Measurements from ENCODE around the gene TSPAN33.

GRCh38 chr7:129166745-129167144 lies 22.2 kb downstream of the TSPAN33 start:
- TF ChIP-seq EZH2 (IDR thresholded peaks at IDR 0.05; ENCODE audit: borderline replicate concordance, low read depth, low read length) = no peak
- TF ChIP-seq, protein P1, sequence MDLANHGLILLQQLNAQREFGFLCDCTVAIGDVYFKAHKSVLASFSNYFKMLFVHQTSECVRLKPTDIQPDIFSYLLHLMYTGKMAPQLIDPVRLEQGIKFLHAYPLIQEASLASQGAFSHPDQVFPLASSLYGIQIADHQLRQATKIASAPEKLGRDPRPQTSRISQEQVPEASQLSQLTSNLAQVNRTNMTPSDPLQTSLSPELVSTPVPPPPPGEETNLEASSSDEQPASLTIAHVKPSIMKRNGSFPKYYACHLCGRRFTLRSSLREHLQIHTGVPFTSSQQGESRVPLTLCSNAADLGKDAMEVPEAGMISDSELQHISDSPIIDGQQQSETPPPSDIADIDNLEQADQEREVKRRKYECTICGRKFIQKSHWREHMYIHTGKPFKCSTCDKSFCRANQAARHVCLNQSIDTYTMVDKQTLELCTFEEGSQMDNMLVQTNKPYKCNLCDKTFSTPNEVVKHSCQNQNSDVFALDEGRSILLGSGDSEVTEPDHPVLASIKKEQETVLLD (IDR thresholded peaks at IDR 0.05) = no peak

Measured in K562 (cell line).